ENCODE measurements around the gene CCDC92.
A peak's percentile ranks its signal among the peaks of the same experiment; 100 is the strongest.

CCDC92 gene

DNA sequence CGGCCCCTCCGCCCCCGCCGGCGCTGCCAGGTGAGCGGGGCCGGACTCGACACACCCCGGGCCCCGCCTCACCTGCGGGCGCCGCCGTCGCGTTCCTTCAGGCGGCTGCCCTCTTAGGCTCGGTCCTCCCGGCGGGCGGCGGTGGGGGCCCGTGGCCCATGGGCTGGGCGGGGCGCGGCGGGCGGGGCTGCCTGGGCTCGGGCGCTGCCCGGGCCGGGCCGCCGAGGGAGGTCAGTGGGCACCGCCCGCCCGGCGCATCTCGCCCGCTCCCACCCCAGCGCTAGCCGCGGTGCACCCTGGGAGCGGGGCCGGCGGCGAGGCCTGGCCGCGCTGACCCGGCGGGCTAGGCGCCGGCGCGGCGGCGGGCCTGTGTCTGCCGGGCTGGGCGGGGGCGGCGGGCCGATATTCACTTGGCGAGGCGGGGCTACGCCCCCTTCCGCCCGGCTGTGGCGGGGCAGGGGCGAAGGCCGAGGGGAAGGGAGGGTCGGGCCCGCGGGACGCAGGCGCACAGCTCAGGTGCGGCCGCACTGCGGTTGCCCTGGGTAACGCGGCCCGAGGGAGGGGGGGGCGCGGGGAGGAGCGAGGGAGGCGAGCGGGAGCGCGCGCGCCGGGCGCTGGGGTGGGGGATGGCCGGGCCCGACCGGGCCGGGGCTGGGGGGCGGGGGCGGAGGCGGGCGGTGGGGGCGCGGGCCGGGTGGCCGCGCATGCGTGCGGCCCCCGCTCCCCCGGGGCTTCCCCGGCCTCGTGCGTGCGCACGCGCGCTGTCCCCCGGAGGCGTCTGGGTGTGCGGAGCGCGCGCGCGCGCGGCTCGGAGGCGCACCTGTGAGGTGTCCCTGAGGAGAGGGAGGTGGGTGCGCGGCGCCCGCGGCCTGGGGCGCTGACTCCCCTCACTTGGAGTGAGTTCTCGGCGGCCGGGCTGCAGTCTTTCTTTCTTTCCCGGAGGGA lies at the start of gene CCDC92, which contains the start of gene ZNF664:
Gene CCDC92 (minus strand): TSS at position 375 of the 945 bp plus-strand sequence. CDS start 28,526 bp downstream, outside the sequence.
Gene ZNF664 (plus strand): TSS at position 759 of the 945 bp plus-strand sequence. CDS start 38,930 bp downstream, outside the sequence.
- H3K4me1 Mint-ChIP-seq = peaks cover 37% of the 10 kb centered on the region
- DNase-seq (ENCODE audit: low spot score in 2 of 2) (peak; percentile 95 to 97), ATAC-seq (peak; percentile 90)
- H3K36me3 Mint-ChIP-seq = peaks cover 45% of the 10 kb centered on the region
- no peaks in the 10 kb centered on the region for H3K9me3 Mint-ChIP-seq
- H3K27ac Mint-ChIP-seq = peak within 1 kb of the TSS; percentile 85
- H3K4me3 Mint-ChIP-seq = peak within 1 kb of the TSS; percentile 87

- DNase-seq (ENCODE audit: low spot score in 2 of 2) (no peak), ATAC-seq (no peak)
- Mint-ChIP-seq H3K4me1 (no peaks in the 10 kb centered on the region), H3K9me3 (no peaks in the 10 kb centered on the region), H3K27ac (no peak overlapping the region), H3K36me3 (no peaks in the 10 kb centered on the region), H3K4me3 (no peak overlapping the region)
These were observed 49.5 kb upstream of the CCDC92 start for GRCh38 chr12:124022161-124022560.

DNA sequence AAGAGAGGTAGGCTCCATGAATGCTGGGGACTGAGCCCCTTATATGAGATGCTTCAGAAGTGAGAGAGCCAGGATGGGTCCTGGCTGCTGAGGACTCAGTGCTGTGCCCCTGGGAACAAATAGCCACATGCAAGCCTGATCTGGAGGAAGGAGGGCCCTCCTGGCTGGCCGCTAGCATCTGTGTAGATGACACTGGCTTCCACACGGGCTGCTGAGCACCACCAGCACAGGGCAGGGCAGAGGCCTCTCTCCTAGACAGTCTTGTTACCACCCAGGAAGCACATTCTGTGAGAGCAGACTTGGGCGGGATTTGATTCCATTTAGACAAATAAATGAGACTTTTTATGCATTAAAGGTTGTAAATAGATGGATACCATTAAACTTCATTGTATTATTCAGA lies 48.4 kb upstream of the CCDC92 start:
- DNase-seq (ENCODE audit: low spot score in 2 of 2) (no peak), ATAC-seq (no peak)
- Mint-ChIP-seq H3K36me3 (no peaks in the 10 kb centered on the region), H3K9me3 (no peaks in the 10 kb centered on the region), H3K4me3 (no peak overlapping the region), H3K4me1 (no peaks in the 10 kb centered on the region), H3K27ac (no peak overlapping the region)

DNA sequence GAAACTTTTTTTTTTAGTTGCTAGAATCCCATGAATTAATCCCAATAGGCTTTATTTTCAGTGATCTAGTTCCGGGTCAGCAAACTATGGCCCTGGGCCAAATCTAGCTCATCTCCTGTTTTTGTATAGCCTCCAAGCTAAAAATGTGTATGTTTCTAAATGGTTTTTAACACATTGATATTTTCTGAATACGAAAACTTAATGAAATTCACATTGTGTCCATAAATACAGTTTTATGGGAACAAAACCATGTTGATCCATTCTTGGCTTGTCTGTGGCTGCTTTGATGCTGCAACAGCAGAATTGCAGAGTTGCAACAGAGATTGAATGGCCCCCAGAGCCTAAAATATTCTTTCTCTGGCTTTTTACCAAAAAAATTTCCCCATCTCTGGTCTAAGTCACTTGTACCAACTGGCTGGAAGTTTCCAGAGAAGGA lies 47.9 kb upstream of the CCDC92 start:
- H3K36me3 Mint-ChIP-seq = no peaks in the 10 kb centered on the region
- no peak overlapping the region for H3K4me3 Mint-ChIP-seq
- H3K4me1 Mint-ChIP-seq = no peaks in the 10 kb centered on the region
- no peak overlapping the region for H3K27ac Mint-ChIP-seq
- ATAC-seq = no peak
- no peaks in the 10 kb centered on the region for H3K9me3 Mint-ChIP-seq
- no peak for DNase-seq (ENCODE audit: low spot score in 2 of 2)

GRCh38 chr12:124019115-124019514 lies 46.5 kb upstream of the CCDC92 start:
- no peak overlapping the region for H3K4me3 Mint-ChIP-seq
- ATAC-seq (no peak), DNase-seq (ENCODE audit: low spot score in 2 of 2) (no peak)
- no peaks in the 10 kb centered on the region for H3K9me3 Mint-ChIP-seq
- no peaks in the 10 kb centered on the region for H3K4me1 Mint-ChIP-seq
- H3K27ac Mint-ChIP-seq = no peak overlapping the region
- peaks cover 3% of the 10 kb centered on the region for H3K36me3 Mint-ChIP-seq

GRCh38 chr12:124018539-124018938 lies 45.9 kb upstream of the CCDC92 start:
- Mint-ChIP-seq H3K27ac (no peak overlapping the region), H3K36me3 (peaks cover 5% of the 10 kb centered on the region), H3K4me3 (no peak overlapping the region), H3K9me3 (no peaks in the 10 kb centered on the region), H3K4me1 (no peaks in the 10 kb centered on the region)
- DNase-seq (ENCODE audit: low spot score in 2 of 2) = no peak
- no peak for ATAC-seq

- Mint-ChIP-seq H3K27ac (no peak overlapping the region), H3K9me3 (no peaks in the 10 kb centered on the region), H3K4me3 (no peak overlapping the region), H3K36me3 (peaks cover 20% of the 10 kb centered on the region), H3K4me1 (no peaks in the 10 kb centered on the region)
- ATAC-seq = no peak
- no peak for DNase-seq (ENCODE audit: low spot score in 2 of 2)
These were observed 44.4 kb upstream of the CCDC92 start for GRCh38 chr12:124017064-124017463.

- ATAC-seq = no peak
- no peaks in the 10 kb centered on the region for H3K9me3 Mint-ChIP-seq
- no peak overlapping the region for H3K27ac Mint-ChIP-seq
- no peak overlapping the region for H3K4me3 Mint-ChIP-seq
- peaks cover 33% of the 10 kb centered on the region for H3K36me3 Mint-ChIP-seq
- no peak for DNase-seq (ENCODE audit: low spot score in 2 of 2)
- no peaks in the 10 kb centered on the region for H3K4me1 Mint-ChIP-seq
These were observed 43.1 kb upstream of the CCDC92 start for GRCh38 chr12:124015494-124016461.

GRCh38 chr12:124013073-124013472 lies 40.4 kb upstream of the CCDC92 start:
- Mint-ChIP-seq H3K36me3 (peaks cover 38% of the 10 kb centered on the region), H3K4me1 (peaks cover 3% of the 10 kb centered on the region), H3K4me3 (no peak overlapping the region), H3K27ac (peak overlapping the region; percentile 16), H3K9me3 (no peaks in the 10 kb centered on the region)
- DNase-seq (ENCODE audit: low spot score in 2 of 2) (no peak), ATAC-seq (no peak)

DNA sequence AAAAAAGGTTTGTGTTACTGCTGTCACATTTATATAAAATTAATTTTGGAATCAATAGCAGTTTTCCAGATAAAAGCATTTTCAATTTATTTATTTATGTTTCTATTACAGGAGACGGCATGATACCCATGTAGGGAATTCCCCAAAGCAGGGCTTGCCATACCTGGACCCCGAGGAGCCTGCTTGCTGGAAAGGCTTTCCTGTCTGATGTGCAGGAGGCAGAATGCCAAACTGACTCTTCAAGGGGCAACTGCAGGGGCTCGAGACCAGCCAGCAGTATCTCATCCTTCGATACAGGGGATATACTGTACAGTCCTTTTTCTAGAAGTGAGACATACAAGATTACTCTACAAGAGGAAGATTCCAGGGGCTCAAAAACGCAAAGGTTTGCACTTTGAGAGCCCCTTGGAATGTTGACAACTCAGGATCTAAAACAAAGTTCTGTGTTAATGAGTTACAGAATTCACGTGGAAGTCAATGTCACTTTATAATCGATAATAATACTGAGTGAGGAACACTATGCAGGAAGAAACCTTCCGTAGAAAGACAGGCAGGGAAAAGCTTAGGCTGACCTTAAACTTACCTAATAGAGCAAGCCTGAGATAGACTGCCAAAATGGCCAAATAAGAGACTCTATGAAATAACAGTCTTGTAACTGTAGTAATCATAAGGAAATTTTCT lies 38.9 kb upstream of the CCDC92 start:
- Mint-ChIP-seq H3K4me3 (no peak overlapping the region), H3K9me3 (no peaks in the 10 kb centered on the region), H3K4me1 (peaks cover 13% of the 10 kb centered on the region), H3K27ac (no peak overlapping the region), H3K36me3 (peaks cover 43% of the 10 kb centered on the region)
- no peak for ATAC-seq
- DNase-seq (ENCODE audit: low spot score in 2 of 2) = no peak

GRCh38 chr12:124010687-124011086 lies 38.1 kb upstream of the CCDC92 start:
- no peak overlapping the region for H3K27ac Mint-ChIP-seq
- peaks cover 46% of the 10 kb centered on the region for H3K36me3 Mint-ChIP-seq
- DNase-seq (ENCODE audit: low spot score in 2 of 2) (no peak), ATAC-seq (no peak)
- no peaks in the 10 kb centered on the region for H3K9me3 Mint-ChIP-seq
- no peak overlapping the region for H3K4me3 Mint-ChIP-seq
- peaks cover 22% of the 10 kb centered on the region for H3K4me1 Mint-ChIP-seq

- no peaks in the 10 kb centered on the region for H3K9me3 Mint-ChIP-seq
- no peak overlapping the region for H3K4me3 Mint-ChIP-seq
- no peak overlapping the region for H3K27ac Mint-ChIP-seq
- no peak for DNase-seq (ENCODE audit: low spot score in 2 of 2)
- H3K4me1 Mint-ChIP-seq = peaks cover 25% of the 10 kb centered on the region
- peaks cover 49% of the 10 kb centered on the region for H3K36me3 Mint-ChIP-seq
- no peak for ATAC-seq
These were observed 37.1 kb upstream of the CCDC92 start for GRCh38 chr12:124009781-124010180.

DNA sequence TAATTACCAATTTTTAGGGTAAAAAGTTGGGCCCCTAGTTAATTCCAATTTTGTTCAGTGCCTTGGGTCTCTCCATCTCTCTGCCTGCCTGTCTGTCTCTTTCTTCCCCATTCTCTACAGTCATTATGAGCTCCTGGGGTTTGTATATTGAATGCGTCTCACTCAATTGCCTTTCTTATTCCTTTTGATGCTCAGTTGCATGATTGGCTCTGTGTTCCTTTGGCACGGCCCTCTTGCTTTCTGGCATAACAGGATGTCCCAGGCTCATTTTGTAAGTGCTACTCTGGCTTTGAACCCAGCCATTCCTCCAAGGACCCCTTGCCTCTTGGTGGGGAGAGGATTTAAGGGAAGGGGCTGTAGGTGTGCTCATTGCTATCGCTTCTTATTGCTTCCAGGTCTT lies 36.0 kb upstream of the CCDC92 start:
- ATAC-seq = no peak
- Mint-ChIP-seq H3K4me1 (peaks cover 25% of the 10 kb centered on the region), H3K36me3 (peaks cover 44% of the 10 kb centered on the region), H3K27ac (no peak overlapping the region), H3K4me3 (no peak overlapping the region), H3K9me3 (no peaks in the 10 kb centered on the region)
- no peak for DNase-seq (ENCODE audit: low spot score in 2 of 2)

- Mint-ChIP-seq H3K36me3 (peaks cover 39% of the 10 kb centered on the region), H3K4me3 (no peak overlapping the region), H3K9me3 (no peaks in the 10 kb centered on the region), H3K4me1 (peaks cover 25% of the 10 kb centered on the region), H3K27ac (no peak overlapping the region)
- no peak for ATAC-seq
- DNase-seq (ENCODE audit: low spot score in 2 of 2) = no peak
These were observed 35.4 kb upstream of the CCDC92 start for GRCh38 chr12:124007826-124008570.
